GM18861 (cell line): Measurements from ENCODE around the gene OPN1SW.

Experiments used
- ATAC-seq: cut with Tn5 transposase; IDR thresholded peaks from one replicate; pipeline ENCODE4 v1.9.1; 2021; ENCODE audit not compliant: unreplicated experiment

OPN1SW gene

GRCh38 chr7:128775744-128776474 lies at the start of gene OPN1SW:
TSS of gene OPN1SW (minus strand) at chr7:128775794. CDS start at chr7:128775781, 13 bp downstream.
- no peak for ATAC-seq

- ATAC-seq: no peak
Measured at GRCh38 chr7:128821724-128822123, 46.1 kb upstream of the OPN1SW start.

- ATAC-seq: no peak
Measured at GRCh38 chr7:128818694-128819093, 43.1 kb upstream of the OPN1SW start.

- ATAC-seq: no peak
Measured at GRCh38 chr7:128815289-128815942, 39.8 kb upstream of the OPN1SW start.

- ATAC-seq: no peak
Measured at GRCh38 chr7:128814499-128814898, 38.9 kb upstream of the OPN1SW start.

GRCh38 chr7:128812514-128813168 lies 37.0 kb upstream of the OPN1SW start:
- no peak for ATAC-seq

GRCh38 chr7:128811631-128812430 lies 36.2 kb upstream of the OPN1SW start:
- ATAC-seq: no peak

GRCh38 chr7:128810997-128811396 lies 35.4 kb upstream of the OPN1SW start:
- ATAC-seq: no peak

- ATAC-seq: no peak
Measured at GRCh38 chr7:128810473-128810872, 34.9 kb upstream of the OPN1SW start.

- no peak for ATAC-seq
Measured at GRCh38 chr7:128809363-128809762, 33.8 kb upstream of the OPN1SW start.

- no peak for ATAC-seq
Measured at GRCh38 chr7:128807191-128807590, 31.6 kb upstream of the OPN1SW start.

- no peak for ATAC-seq
Measured at GRCh38 chr7:128805225-128805624, 29.6 kb upstream of the OPN1SW start.

- no peak for ATAC-seq
Measured at GRCh38 chr7:128804484-128804883, 28.9 kb upstream of the OPN1SW start.

GRCh38 chr7:128801667-128802418 lies 26.2 kb upstream of the OPN1SW start:
- no peak for ATAC-seq

- no peak for ATAC-seq
Measured at GRCh38 chr7:128801003-128801402, 25.4 kb upstream of the OPN1SW start.

- ATAC-seq: no peak
Measured at GRCh38 chr7:128800567-128800966, 25.0 kb upstream of the OPN1SW start.

GRCh38 chr7:128799451-128799850 lies 23.9 kb upstream of the OPN1SW start:
- ATAC-seq: no peak

GRCh38 chr7:128796327-128796726 lies 20.7 kb upstream of the OPN1SW start:
- ATAC-seq: no peak

GRCh38 chr7:128795129-128795528 lies 19.5 kb upstream of the OPN1SW start:
- no peak for ATAC-seq

GRCh38 chr7:128794436-128794835 lies 18.8 kb upstream of the OPN1SW start:
- ATAC-seq: no peak

GRCh38 chr7:128794020-128794419 lies 18.4 kb upstream of the OPN1SW start:
- ATAC-seq: no peak
